ENCODE data around the gene VDAC2.
"Not testable (repeated sequence)": the region's sequence is repeated elsewhere in the genome, so short reads cannot be mapped to it uniquely, and the experiment has no call there.

Gene VDAC2

DNA sequence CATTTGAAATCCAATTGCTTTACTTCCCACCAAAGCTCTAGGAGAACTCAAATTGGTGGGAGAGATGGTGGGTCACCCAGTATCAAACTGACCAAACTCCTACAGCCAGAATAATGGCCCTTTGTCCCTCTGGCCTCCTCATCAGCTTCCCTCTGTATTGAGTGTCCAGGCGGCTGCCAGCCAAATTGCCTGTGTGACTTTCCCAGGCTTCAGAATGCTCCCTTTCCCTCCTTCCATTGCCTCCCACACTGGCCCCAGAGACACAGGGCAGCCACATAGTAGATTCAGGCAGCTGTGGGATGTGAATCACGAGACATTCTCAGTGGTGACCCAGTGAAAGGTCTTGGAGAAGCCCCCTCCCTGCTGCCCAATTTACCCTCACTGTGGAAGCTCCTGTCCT lies 12.7 kb upstream of the VDAC2 start:
- H3K4me3 ChIP-seq (ENCODE audit: low read depth, low read length): no peak overlapping the region
- DNase-seq (ENCODE audit: low read depth): no peak
- in situ Hi-C loops (cut with HindIII; ENCODE audit: low sequenced_read_pairs): no loop called here
- TF ChIP-seq, protein P1, sequence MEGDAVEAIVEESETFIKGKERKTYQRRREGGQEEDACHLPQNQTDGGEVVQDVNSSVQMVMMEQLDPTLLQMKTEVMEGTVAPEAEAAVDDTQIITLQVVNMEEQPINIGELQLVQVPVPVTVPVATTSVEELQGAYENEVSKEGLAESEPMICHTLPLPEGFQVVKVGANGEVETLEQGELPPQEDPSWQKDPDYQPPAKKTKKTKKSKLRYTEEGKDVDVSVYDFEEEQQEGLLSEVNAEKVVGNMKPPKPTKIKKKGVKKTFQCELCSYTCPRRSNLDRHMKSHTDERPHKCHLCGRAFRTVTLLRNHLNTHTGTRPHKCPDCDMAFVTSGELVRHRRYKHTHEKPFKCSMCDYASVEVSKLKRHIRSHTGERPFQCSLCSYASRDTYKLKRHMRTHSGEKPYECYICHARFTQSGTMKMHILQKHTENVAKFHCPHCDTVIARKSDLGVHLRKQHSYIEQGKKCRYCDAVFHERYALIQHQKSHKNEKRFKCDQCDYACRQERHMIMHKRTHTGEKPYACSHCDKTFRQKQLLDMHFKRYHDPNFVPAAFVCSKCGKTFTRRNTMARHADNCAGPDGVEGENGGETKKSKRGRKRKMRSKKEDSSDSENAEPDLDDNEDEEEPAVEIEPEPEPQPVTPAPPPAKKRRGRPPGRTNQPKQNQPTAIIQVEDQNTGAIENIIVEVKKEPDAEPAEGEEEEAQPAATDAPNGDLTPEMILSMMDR (IDR thresholded peaks at IDR 0.05; ENCODE audit: low read depth, low read length, missing control alignments): no peak

DNA sequence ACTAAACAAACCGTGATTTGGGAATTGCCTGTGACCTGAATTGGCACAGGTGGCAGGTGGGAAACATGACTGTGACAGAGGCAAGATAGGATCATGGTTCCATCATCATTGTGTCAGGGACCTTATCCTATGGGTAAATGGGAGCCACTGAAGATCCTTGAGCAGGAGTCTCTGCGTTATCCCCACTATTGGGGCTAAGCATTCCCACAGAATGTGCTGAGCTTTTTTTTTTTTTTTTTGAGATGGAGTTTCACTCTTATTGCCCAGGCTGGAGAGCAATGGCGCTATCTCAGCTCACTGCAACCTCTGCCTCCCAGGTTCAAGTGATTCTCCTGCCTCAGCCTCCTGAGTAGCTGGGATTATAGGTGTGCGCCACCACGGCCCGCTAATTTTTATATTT lies 10.6 kb upstream of the VDAC2 start:
- H3K4me3 ChIP-seq (ENCODE audit: low read depth, low read length); DNase-seq (ENCODE audit: low read depth); in situ Hi-C loops (cut with HindIII; ENCODE audit: low sequenced_read_pairs): not testable (repeated sequence)

- H3K4me3 ChIP-seq (ENCODE audit: low read depth, low read length): no peak overlapping the region
- DNase-seq (ENCODE audit: low read depth): no peak
- in situ Hi-C loops (cut with HindIII; ENCODE audit: low sequenced_read_pairs): no loop called here
- TF ChIP-seq, protein P1 (IDR thresholded peaks at IDR 0.05; ENCODE audit: low read depth, low read length, missing control alignments): no peak
Observed at GRCh38 chr10:75201793-75202307, 8.7 kb upstream of the VDAC2 start.

DNA sequence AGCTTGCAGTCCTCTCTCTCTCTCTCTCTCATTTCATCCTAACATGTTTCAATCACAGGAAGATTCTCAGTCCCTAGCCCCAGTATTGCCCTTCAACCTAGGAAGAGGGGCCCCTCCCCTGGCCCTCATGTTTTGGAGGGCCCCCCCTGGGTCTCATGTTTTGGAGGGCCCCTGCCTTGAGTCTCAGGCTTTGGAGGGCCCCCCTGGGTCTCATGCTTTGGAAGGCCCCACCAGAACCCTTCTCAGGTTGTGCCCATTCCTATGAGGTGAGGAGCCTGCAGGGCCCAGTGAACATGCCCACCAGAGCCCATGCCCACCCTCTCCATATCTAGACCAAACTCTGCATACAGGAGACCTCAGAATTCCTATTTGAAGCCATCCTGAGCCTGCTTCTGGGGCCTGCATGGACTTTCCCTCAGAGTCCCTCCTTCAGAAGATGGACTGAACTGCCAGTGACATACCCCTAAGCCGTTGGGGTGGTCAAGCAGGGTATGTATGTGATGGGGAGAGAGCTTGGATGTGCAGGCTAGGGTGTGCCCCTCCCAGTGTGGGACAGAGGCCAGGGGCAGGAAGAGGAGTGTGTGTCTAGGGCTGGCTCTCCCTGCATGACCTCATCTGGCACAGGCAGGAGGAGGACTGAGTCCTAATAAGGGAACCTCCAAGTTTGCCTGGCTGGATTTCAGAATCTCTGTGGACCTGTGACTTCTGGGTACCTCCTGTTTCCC lies 8.1 kb upstream of the VDAC2 start:
- TF ChIP-seq, protein P1 (IDR thresholded peaks at IDR 0.05; ENCODE audit: low read depth, low read length, missing control alignments): no peak
- in situ Hi-C loops (cut with HindIII; ENCODE audit: low sequenced_read_pairs): no loop called here
- no peak overlapping the region for H3K4me3 ChIP-seq (ENCODE audit: low read depth, low read length)
- no peak for DNase-seq (ENCODE audit: low read depth)

- DNase-seq (ENCODE audit: low read depth); H3K4me3 ChIP-seq (ENCODE audit: low read depth, low read length); in situ Hi-C loops (cut with HindIII; ENCODE audit: low sequenced_read_pairs): not testable (repeated sequence)
Observed at GRCh38 chr10:75203046-75203620, 7.5 kb upstream of the VDAC2 start.

DNA sequence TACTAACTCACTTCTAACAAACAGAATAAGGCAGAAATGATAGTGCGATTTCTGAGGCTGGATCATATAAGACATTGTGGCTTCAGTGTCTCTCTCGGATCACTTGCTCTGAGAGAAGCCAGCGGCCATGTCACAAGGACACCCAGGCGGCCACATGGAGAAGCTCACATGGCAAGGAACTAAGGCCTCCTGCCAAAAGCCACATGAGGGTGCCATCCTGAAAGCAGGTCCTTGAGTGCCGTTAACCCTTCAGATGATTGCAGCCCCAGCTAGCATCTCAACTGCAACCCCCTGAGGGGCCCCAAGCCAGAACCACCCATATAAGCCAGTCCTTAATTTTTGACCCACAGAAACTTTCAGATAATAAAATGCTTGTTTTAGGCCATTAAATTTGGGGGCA lies 6.9 kb upstream of the VDAC2 start:
- in situ Hi-C loops (cut with HindIII; ENCODE audit: low sequenced_read_pairs): no loop called here
- TF ChIP-seq, protein P1 (IDR thresholded peaks at IDR 0.05; ENCODE audit: low read depth, low read length, missing control alignments): no peak
- no peak for DNase-seq (ENCODE audit: low read depth)

GRCh38 chr10:75205908-75206307 lies 4.7 kb upstream of the VDAC2 start:
- H3K4me3 ChIP-seq (ENCODE audit: low read depth, low read length): no peak overlapping the region
- TF ChIP-seq, protein P1 (IDR thresholded peaks at IDR 0.05; ENCODE audit: low read depth, low read length, missing control alignments): no peak
- DNase-seq (ENCODE audit: low read depth): no peak
- in situ Hi-C loops (cut with HindIII; ENCODE audit: low sequenced_read_pairs): no loop called here

More for the DNA sequence above, 6.9 kb upstream of the VDAC2 start:
- no peak overlapping the region for H3K4me3 ChIP-seq (ENCODE audit: low read depth, low read length)

DNA sequence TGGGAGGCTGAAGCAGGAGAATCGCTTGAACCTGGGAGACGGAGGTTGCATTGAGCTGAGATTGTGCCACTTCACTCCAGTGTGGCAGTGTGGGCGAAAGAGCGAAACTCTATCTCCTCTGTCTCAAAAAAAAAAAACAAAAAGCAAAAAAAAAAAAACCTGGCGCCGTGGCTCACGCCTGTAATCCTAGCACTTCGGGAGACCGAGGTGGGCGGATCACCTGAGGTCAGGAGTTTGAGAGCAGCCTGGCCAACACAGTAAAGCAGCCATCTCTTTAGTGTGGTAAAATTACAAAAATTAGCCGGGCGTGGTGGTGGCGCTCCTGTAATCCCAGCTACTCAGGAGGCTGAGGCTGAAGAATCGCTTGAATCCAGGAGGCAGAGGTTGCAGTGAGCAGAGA lies 4.0 kb upstream of the VDAC2 start:
- in situ Hi-C loops (cut with HindIII; ENCODE audit: low sequenced_read_pairs); H3K4me3 ChIP-seq (ENCODE audit: low read depth, low read length); DNase-seq (ENCODE audit: low read depth): not testable (repeated sequence)
